ENCODE data around the gene EIF1.

DNA sequence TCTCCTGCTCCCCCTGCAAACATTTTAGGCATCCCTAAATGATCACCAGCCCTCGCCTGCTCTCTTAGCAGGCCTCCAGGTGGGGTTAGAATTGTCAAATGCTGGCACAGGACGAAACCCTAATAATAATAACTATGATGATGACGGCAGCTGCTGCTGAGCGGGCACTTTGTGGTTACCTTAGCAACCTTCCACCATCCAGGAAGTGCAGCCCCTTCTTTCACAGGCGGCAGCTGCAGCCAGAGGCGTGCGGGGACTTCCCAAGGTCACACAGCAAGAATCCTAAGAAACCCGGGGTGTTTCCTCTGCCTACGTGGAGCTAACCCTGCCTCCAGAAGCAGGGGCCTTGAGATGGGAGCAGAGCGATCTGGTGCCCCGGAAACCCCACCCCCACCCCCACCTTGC is 22.4 kb upstream of the EIF1 start:
- TF ChIP-seq, protein P1, sequence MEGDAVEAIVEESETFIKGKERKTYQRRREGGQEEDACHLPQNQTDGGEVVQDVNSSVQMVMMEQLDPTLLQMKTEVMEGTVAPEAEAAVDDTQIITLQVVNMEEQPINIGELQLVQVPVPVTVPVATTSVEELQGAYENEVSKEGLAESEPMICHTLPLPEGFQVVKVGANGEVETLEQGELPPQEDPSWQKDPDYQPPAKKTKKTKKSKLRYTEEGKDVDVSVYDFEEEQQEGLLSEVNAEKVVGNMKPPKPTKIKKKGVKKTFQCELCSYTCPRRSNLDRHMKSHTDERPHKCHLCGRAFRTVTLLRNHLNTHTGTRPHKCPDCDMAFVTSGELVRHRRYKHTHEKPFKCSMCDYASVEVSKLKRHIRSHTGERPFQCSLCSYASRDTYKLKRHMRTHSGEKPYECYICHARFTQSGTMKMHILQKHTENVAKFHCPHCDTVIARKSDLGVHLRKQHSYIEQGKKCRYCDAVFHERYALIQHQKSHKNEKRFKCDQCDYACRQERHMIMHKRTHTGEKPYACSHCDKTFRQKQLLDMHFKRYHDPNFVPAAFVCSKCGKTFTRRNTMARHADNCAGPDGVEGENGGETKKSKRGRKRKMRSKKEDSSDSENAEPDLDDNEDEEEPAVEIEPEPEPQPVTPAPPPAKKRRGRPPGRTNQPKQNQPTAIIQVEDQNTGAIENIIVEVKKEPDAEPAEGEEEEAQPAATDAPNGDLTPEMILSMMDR (IDR thresholded peaks at IDR 0.05; ENCODE audit: low read length) = no peak
- no peak for TF ChIP-seq EZH2 (IDR thresholded peaks at IDR 0.05; ENCODE audit: borderline replicate concordance, low read length)

Data from OCI-LY1 (cell line).